ENCODE measurements around the gene RANBP10.

RANBP10 gene

GRCh38 chr16:67796099-67796718, 10.2 kb downstream of the RANBP10 start:
- Histone ChIP-seq H3K9ac (ENCODE audit: low read length) (no peak overlapping the region), H3K9me3 (ENCODE audit: control insufficient read depth, low read depth, low read length) (no peaks in the 10 kb centered on the region), H3K36me3 (ENCODE audit: control insufficient read depth, low read depth, low read length) (peaks cover 6% of the 10 kb centered on the region), H3K4me3 (ENCODE audit: low read length) (no peak overlapping the region), H3K27me3 (ENCODE audit: control insufficient read depth, insufficient read depth, low read length) (no peaks in the 10 kb centered on the region), H3K4me1 (ENCODE audit: control insufficient read depth, low read depth, low read length) (no peaks in the 10 kb centered on the region), H3K27ac (ENCODE audit: low read length) (no peak overlapping the region)

GRCh38 chr16:67790071-67790470, 16.3 kb downstream of the RANBP10 start:
- H3K4me1 ChIP-seq (ENCODE audit: control insufficient read depth, low read depth, low read length), result no peaks in the 10 kb centered on the region
- no peaks in the 10 kb centered on the region for H3K27me3 ChIP-seq (ENCODE audit: control insufficient read depth, insufficient read depth, low read length)
- H3K4me3 ChIP-seq (ENCODE audit: low read length), result no peak overlapping the region
- no peak overlapping the region for H3K27ac ChIP-seq (ENCODE audit: low read length)
- no peaks in the 10 kb centered on the region for H3K9me3 ChIP-seq (ENCODE audit: control insufficient read depth, low read depth, low read length)
- no peak overlapping the region for H3K9ac ChIP-seq (ENCODE audit: low read length)
- H3K36me3 ChIP-seq (ENCODE audit: control insufficient read depth, low read depth, low read length), result no peaks in the 10 kb centered on the region

GRCh38 chr16:67786491-67786890, 19.9 kb downstream of the RANBP10 start:
- no peak overlapping the region for H3K27ac ChIP-seq (ENCODE audit: low read length)
- H3K4me3 ChIP-seq (ENCODE audit: low read length), result no peak overlapping the region
- H3K36me3 ChIP-seq (ENCODE audit: control insufficient read depth, low read depth, low read length), result no peaks in the 10 kb centered on the region
- no peak overlapping the region for H3K9ac ChIP-seq (ENCODE audit: low read length)
- H3K9me3 ChIP-seq (ENCODE audit: control insufficient read depth, low read depth, low read length), result no peaks in the 10 kb centered on the region
- H3K4me1 ChIP-seq (ENCODE audit: control insufficient read depth, low read depth, low read length), result no peaks in the 10 kb centered on the region
- H3K27me3 ChIP-seq (ENCODE audit: control insufficient read depth, insufficient read depth, low read length), result no peaks in the 10 kb centered on the region

GRCh38 chr16:67783353-67783725, 23.0 kb downstream of the RANBP10 start:
- Histone ChIP-seq H3K9me3 (ENCODE audit: control insufficient read depth, low read depth, low read length) (no peaks in the 10 kb centered on the region), H3K9ac (ENCODE audit: low read length) (no peak overlapping the region), H3K27ac (ENCODE audit: low read length) (no peak overlapping the region), H3K4me3 (ENCODE audit: low read length) (no peak overlapping the region), H3K4me1 (ENCODE audit: control insufficient read depth, low read depth, low read length) (no peaks in the 10 kb centered on the region), H3K27me3 (ENCODE audit: control insufficient read depth, insufficient read depth, low read length) (no peaks in the 10 kb centered on the region), H3K36me3 (ENCODE audit: control insufficient read depth, low read depth, low read length) (no peaks in the 10 kb centered on the region)

GRCh38 chr16:67782567-67783352, 23.6 kb downstream of the RANBP10 start:
- Histone ChIP-seq H3K4me3 (ENCODE audit: low read length) (no peak overlapping the region), H3K27ac (ENCODE audit: low read length) (no peak overlapping the region), H3K9me3 (ENCODE audit: control insufficient read depth, low read depth, low read length) (no peaks in the 10 kb centered on the region), H3K4me1 (ENCODE audit: control insufficient read depth, low read depth, low read length) (no peaks in the 10 kb centered on the region), H3K27me3 (ENCODE audit: control insufficient read depth, insufficient read depth, low read length) (no peaks in the 10 kb centered on the region), H3K9ac (ENCODE audit: low read length) (no peak overlapping the region), H3K36me3 (ENCODE audit: control insufficient read depth, low read depth, low read length) (no peaks in the 10 kb centered on the region)

GRCh38 chr16:67781565-67781921, 24.8 kb downstream of the RANBP10 start:
- no peaks in the 10 kb centered on the region for H3K36me3 ChIP-seq (ENCODE audit: control insufficient read depth, low read depth, low read length)
- no peaks in the 10 kb centered on the region for H3K4me1 ChIP-seq (ENCODE audit: control insufficient read depth, low read depth, low read length)
- no peak overlapping the region for H3K4me3 ChIP-seq (ENCODE audit: low read length)
- no peaks in the 10 kb centered on the region for H3K27me3 ChIP-seq (ENCODE audit: control insufficient read depth, insufficient read depth, low read length)
- H3K27ac ChIP-seq (ENCODE audit: low read length), result no peak overlapping the region
- no peaks in the 10 kb centered on the region for H3K9me3 ChIP-seq (ENCODE audit: control insufficient read depth, low read depth, low read length)
- H3K9ac ChIP-seq (ENCODE audit: low read length), result no peak overlapping the region

- Histone ChIP-seq H3K9ac (ENCODE audit: low read length) (no peak overlapping the region), H3K27ac (ENCODE audit: low read length) (no peak overlapping the region), H3K4me3 (ENCODE audit: low read length) (no peak overlapping the region), H3K4me1 (ENCODE audit: control insufficient read depth, low read depth, low read length) (no peaks in the 10 kb centered on the region), H3K36me3 (ENCODE audit: control insufficient read depth, low read depth, low read length) (no peaks in the 10 kb centered on the region), H3K27me3 (ENCODE audit: control insufficient read depth, insufficient read depth, low read length) (no peaks in the 10 kb centered on the region), H3K9me3 (ENCODE audit: control insufficient read depth, low read depth, low read length) (no peaks in the 10 kb centered on the region)
These were observed 25.4 kb downstream of the RANBP10 start for GRCh38 chr16:67780847-67781564.

- Histone ChIP-seq H3K9me3 (ENCODE audit: control insufficient read depth, low read depth, low read length) (no peaks in the 10 kb centered on the region), H3K4me3 (ENCODE audit: low read length) (no peak overlapping the region), H3K27me3 (ENCODE audit: control insufficient read depth, insufficient read depth, low read length) (no peaks in the 10 kb centered on the region), H3K4me1 (ENCODE audit: control insufficient read depth, low read depth, low read length) (no peaks in the 10 kb centered on the region), H3K36me3 (ENCODE audit: control insufficient read depth, low read depth, low read length) (no peaks in the 10 kb centered on the region), H3K27ac (ENCODE audit: low read length) (no peak overlapping the region), H3K9ac (ENCODE audit: low read length) (no peak overlapping the region)
These were observed 26.9 kb downstream of the RANBP10 start for GRCh38 chr16:67779256-67780014.

- Histone ChIP-seq H3K9ac (ENCODE audit: low read length) (no peak overlapping the region), H3K27me3 (ENCODE audit: control insufficient read depth, insufficient read depth, low read length) (no peaks in the 10 kb centered on the region), H3K4me3 (ENCODE audit: low read length) (no peak overlapping the region), H3K9me3 (ENCODE audit: control insufficient read depth, low read depth, low read length) (no peaks in the 10 kb centered on the region), H3K36me3 (ENCODE audit: control insufficient read depth, low read depth, low read length) (no peaks in the 10 kb centered on the region), H3K4me1 (ENCODE audit: control insufficient read depth, low read depth, low read length) (no peaks in the 10 kb centered on the region), H3K27ac (ENCODE audit: low read length) (no peak overlapping the region)
These were observed 31.1 kb downstream of the RANBP10 start for GRCh38 chr16:67775273-67775672.

GRCh38 chr16:67774457-67774853, 31.9 kb downstream of the RANBP10 start:
- Histone ChIP-seq H3K4me3 (ENCODE audit: low read length) (no peak overlapping the region), H3K27ac (ENCODE audit: low read length) (no peak overlapping the region), H3K36me3 (ENCODE audit: control insufficient read depth, low read depth, low read length) (no peaks in the 10 kb centered on the region), H3K9me3 (ENCODE audit: control insufficient read depth, low read depth, low read length) (no peaks in the 10 kb centered on the region), H3K4me1 (ENCODE audit: control insufficient read depth, low read depth, low read length) (no peaks in the 10 kb centered on the region), H3K27me3 (ENCODE audit: control insufficient read depth, insufficient read depth, low read length) (no peaks in the 10 kb centered on the region), H3K9ac (ENCODE audit: low read length) (no peak overlapping the region)

Measured in iPS-18a (cell line).